Chondrocyte (in vitro differentiated cells): ENCODE measurements around the gene RPL6. TPM values are rescaled to one million over a fixed set of nuclear protein-coding genes. Genes with fewer than 3 reads are reported as not detected.
"Not testable (repeated sequence)": the region's sequence is repeated elsewhere in the genome, so short reads cannot be mapped to it uniquely, and the experiment has no call there.

ENCODE experiments used
- DNase-seq: peaks from one replicate; pipeline ENCODE4 v3.0.0; 2021; ENCODE audit warnings: mixed read lengths, low spot score
- H3K27ac Mint-ChIP-seq: one replicate; pipeline ENCODE4 v1.8.0; 2021; ENCODE audit warnings: mild to moderate bottlenecking, moderate library complexity, mixed read lengths; ENCODE audit not compliant: unreplicated experiment
- H3K27me3 Mint-ChIP-seq: 2 replicates; pipeline ENCODE4 v1.8.0; 2021; ENCODE audit warnings: low read depth, mixed read lengths
- H3K36me3 Mint-ChIP-seq: 2 replicates; pipeline ENCODE4 v1.8.0; 2021; ENCODE audit warnings: low read depth, mixed read lengths
- H3K4me1 Mint-ChIP-seq: 2 replicates; pipeline ENCODE4 v1.8.0; 2021; ENCODE audit warnings: low read depth, mild to moderate bottlenecking, mixed read lengths
- H3K4me3 Mint-ChIP-seq: one replicate; pipeline ENCODE4 v1.8.0; 2021; ENCODE audit warnings: mild to moderate bottlenecking, moderate library complexity, mixed read lengths; ENCODE audit not compliant: unreplicated experiment
- H3K9me3 Mint-ChIP-seq: 2 replicates; pipeline ENCODE4 v1.8.0; 2021; ENCODE audit warnings: low read depth, mixed read lengths
- total RNA-seq: library from RNA; stranded (reverse); gene quantifications from 3 replicates; pipeline ENCODE4 v1.2.1, GENCODE V29; 2021
- TF ChIP-seq, protein P1 (sequence below): fragments of 200-600 bp; sonication (generic); IDR thresholded peaks from 2 replicates; pipeline ENCODE4 v1.5.0; 2021; ENCODE audit warnings: antibody characterized with exemption, mild to moderate bottlenecking, moderate library complexity

RPL6 gene
- total RNA-seq, 1 donor from 2014 or later: 896 TPM

DNA sequence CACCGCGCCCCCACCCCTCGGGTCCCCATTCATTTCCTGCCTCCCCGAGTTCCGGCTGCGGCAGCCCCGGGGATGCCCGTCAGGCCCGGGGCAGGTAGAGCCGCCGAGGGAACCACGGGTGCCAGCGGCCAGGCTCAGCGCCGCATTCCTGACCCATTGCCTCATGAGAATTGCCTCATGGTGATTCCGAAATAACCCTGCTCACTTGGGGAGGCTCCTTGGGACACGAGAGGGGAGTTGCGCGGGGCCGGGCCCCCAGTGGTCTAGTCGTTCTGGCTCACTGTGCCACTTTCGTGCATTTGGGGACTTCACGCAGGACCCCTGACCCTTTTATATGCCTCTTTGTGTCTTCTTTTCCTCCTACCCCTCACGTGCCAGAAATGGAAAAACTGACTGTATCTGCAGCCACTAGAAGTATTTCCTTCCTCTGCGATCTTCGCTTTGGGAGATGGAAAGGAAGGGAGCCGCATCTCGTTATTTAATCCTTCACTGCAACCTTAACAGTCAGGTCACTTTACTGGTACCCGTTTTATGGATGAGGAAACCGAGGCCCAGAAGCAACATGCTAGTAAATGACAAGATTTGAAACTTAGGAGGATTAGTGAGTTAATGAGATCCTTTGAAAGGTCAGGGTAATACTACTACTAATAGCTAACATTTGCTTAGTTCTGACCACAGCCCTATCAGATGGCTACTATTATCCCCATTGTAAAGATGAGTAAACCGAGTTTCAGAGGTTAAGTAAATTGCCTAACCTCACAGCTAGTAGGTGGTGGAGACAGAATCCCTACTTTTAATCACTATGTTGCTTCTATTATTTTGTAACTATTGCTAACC is 10.1 kb upstream of the RPL6 start:
- H3K36me3 Mint-ChIP-seq: no peaks in the 10 kb centered on the region
- H3K4me1 Mint-ChIP-seq: peaks cover 45% of the 10 kb centered on the region
- peak overlapping the region; percentile 99 for H3K27ac Mint-ChIP-seq
- H3K4me3 Mint-ChIP-seq: peak overlapping the region; percentile 94
- TF ChIP-seq, protein P1, sequence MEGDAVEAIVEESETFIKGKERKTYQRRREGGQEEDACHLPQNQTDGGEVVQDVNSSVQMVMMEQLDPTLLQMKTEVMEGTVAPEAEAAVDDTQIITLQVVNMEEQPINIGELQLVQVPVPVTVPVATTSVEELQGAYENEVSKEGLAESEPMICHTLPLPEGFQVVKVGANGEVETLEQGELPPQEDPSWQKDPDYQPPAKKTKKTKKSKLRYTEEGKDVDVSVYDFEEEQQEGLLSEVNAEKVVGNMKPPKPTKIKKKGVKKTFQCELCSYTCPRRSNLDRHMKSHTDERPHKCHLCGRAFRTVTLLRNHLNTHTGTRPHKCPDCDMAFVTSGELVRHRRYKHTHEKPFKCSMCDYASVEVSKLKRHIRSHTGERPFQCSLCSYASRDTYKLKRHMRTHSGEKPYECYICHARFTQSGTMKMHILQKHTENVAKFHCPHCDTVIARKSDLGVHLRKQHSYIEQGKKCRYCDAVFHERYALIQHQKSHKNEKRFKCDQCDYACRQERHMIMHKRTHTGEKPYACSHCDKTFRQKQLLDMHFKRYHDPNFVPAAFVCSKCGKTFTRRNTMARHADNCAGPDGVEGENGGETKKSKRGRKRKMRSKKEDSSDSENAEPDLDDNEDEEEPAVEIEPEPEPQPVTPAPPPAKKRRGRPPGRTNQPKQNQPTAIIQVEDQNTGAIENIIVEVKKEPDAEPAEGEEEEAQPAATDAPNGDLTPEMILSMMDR: peak; percentile 58
- no peaks in the 10 kb centered on the region for H3K27me3 Mint-ChIP-seq
- DNase-seq: no peak
- no peaks in the 10 kb centered on the region for H3K9me3 Mint-ChIP-seq

DNA sequence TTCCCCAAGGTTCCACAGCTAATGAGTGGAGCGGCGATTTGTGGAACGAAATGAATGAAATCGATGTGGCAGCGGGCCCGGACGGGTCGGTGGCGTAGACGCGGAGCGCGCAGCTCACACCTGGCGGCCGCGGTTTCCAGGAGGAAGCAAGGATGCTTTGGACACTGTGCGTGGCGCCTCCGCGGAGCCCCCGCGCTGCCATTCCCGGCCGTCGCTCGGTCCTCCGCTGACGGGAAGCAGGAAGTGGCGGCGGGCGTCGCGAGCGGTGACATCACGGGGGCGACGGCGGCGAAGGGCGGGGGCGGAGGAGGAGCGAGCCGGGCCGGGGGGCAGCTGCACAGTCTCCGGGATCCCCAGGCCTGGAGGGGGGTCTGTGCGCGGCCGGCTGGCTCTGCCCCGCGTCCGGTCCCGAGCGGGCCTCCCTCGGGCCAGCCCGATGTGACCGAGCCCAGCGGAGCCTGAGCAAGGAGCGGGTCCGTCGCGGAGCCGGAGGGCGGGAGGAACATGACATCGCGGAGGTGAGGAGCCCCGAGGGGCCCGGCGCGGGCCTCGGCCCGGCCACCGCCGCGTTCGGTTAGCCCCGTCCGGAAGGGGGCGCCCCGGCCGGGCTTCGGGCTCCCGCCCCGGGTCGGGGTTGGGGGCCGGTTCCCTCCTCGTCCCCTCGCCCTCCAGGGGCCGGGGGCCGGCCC is 9.3 kb upstream of the RPL6 start, which contains the start of gene PTPN11:
Gene PTPN11 (plus strand): TSS at position 340 of the 689 bp plus-strand sequence. CDS start 165 bp downstream, at position 505.
- DNase-seq: peak; percentile 95
- peaks cover 39% of the 10 kb centered on the region for H3K4me1 Mint-ChIP-seq
- TF ChIP-seq, protein P1: peak; percentile 84
- no peaks in the 10 kb centered on the region for H3K9me3 Mint-ChIP-seq
- peak within 1 kb of the TSS; percentile 94 for H3K4me3 Mint-ChIP-seq
- H3K36me3 Mint-ChIP-seq: no peaks in the 10 kb centered on the region
- H3K27ac Mint-ChIP-seq: peak within 1 kb of the TSS; percentile 99
- no peaks in the 10 kb centered on the region for H3K27me3 Mint-ChIP-seq

DNA sequence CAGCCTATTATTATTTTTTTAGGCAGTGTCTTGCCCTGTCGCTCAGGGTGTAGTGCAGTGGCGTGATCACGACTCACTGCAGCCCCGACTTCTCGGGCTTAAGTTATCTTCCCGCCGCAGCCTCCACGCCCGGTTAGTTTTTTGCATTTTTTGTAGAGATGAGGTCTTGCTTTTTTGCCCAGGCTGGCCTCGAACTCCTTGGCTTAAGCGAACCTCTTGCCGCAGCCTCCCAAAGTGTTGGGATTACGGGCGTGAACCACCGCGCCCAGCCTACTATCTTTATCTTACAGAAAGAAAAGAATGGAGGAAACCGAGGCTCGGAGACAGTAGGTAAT is 8.8 kb upstream of the RPL6 start:
- Mint-ChIP-seq H3K9me3 (no peaks in the 10 kb centered on the region), H3K36me3 (no peaks in the 10 kb centered on the region), H3K27me3 (no peaks in the 10 kb centered on the region), H3K27ac (peak overlapping the region; percentile 91), H3K4me3 (peak overlapping the region; percentile 90), H3K4me1 (peaks cover 39% of the 10 kb centered on the region)
- TF ChIP-seq, protein P1: no peak
- no peak for DNase-seq

DNA sequence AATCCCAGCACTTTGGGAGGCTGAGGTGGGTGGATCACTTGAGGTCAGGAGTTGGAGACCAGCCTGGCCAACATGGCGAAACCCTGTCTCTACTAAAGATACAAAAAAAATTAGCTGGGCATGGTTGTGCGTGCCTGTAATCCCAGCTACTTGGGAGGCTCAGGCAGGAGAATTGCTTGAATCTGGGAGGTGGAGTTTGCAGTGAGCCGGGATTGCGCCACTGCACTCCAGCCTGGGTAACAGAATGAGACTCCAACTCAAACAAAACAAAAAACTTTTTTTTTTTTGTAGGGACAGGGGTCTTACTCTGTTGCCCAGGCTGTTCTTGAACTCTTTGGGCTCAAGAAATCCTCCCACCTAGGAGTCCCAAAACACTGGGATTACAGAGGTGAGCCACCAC is 6.1 kb upstream of the RPL6 start:
- not testable (repeated sequence) for H3K4me3 Mint-ChIP-seq, H3K9me3 Mint-ChIP-seq, H3K27me3 Mint-ChIP-seq, DNase-seq, H3K27ac Mint-ChIP-seq, H3K36me3 Mint-ChIP-seq
- H3K4me1 Mint-ChIP-seq: peaks cover 21% of the 10 kb centered on the region

DNA sequence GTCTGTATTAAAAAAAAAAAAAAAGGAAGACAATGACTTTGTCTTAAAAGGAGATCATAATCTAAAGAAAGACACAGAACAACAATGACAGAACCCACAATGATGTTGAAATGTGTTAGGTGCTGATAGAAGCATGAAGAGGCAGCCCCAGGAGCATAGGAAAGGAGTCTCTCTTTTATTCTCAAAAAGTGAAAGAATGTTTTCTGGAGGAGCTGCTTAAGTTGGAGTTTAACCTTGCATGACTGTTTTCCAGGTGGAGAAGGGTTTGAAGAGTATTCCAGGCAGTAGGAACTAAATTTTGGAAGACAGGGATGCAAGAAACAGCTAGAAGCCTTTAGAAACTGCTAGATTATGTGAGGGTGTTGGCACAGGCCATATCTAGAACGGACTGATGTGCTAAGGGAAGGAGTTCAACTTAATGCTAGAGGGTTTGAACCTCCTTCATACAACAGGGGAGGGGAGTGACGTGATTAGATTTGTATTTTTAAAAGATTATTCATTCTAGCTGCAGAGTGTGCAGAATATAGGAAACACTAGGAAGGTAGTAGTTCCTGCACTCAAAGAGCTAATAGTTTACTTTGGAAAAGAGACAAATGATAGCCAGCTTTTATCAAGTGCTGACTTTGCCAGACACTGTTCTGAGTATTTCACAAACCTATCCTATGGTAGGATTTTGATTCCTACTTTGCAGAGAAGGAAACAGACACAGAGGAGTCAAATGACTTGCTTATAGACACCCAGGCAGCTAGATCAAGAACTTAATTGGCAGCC is 4.6 kb upstream of the RPL6 start:
- no peaks in the 10 kb centered on the region for H3K9me3 Mint-ChIP-seq
- H3K27ac Mint-ChIP-seq: no peak overlapping the region
- H3K36me3 Mint-ChIP-seq: no peaks in the 10 kb centered on the region
- H3K4me1 Mint-ChIP-seq: peaks cover 12% of the 10 kb centered on the region
- H3K27me3 Mint-ChIP-seq: no peaks in the 10 kb centered on the region
- DNase-seq: no peak
- TF ChIP-seq, protein P1: no peak
- H3K4me3 Mint-ChIP-seq: no peak overlapping the region
